ENCODE measurements around the gene PSKH1.

GRCh38 chr16:67877064-67877463 is 16.0 kb upstream of the PSKH1 start:
- TF ChIP-seq CTCF (IDR thresholded peaks at IDR 0.05) (no peak), POLR2A (IDR thresholded peaks at IDR 0.05) (no peak), POLR2AphosphoS5 (IDR thresholded peaks at IDR 0.05) (no peak)
